ENCODE measurements around the gene PLTP.

The PLTP gene

GRCh38 chr20:45848969-45849582 lies 62.9 kb downstream of the PLTP start:
- no peak overlapping the region for H2AFZ ChIP-seq
- peaks cover 12% of the 10 kb centered on the region for H3K79me2 ChIP-seq
- H3K9ac ChIP-seq = no peak overlapping the region
- H3K4me1 ChIP-seq = no peaks in the 10 kb centered on the region
- H3K27ac ChIP-seq = no peak overlapping the region
- no peaks in the 10 kb centered on the region for H3K36me3 ChIP-seq (ENCODE audit: control insufficient read depth, insufficient read depth, low read length)
- H3K4me2 ChIP-seq (ENCODE audit: low read length) = no peak overlapping the region
- no peaks in the 10 kb centered on the region for H3K27me3 ChIP-seq (ENCODE audit: control insufficient read depth, insufficient read depth, low read length)
- TF ChIP-seq, protein P1, sequence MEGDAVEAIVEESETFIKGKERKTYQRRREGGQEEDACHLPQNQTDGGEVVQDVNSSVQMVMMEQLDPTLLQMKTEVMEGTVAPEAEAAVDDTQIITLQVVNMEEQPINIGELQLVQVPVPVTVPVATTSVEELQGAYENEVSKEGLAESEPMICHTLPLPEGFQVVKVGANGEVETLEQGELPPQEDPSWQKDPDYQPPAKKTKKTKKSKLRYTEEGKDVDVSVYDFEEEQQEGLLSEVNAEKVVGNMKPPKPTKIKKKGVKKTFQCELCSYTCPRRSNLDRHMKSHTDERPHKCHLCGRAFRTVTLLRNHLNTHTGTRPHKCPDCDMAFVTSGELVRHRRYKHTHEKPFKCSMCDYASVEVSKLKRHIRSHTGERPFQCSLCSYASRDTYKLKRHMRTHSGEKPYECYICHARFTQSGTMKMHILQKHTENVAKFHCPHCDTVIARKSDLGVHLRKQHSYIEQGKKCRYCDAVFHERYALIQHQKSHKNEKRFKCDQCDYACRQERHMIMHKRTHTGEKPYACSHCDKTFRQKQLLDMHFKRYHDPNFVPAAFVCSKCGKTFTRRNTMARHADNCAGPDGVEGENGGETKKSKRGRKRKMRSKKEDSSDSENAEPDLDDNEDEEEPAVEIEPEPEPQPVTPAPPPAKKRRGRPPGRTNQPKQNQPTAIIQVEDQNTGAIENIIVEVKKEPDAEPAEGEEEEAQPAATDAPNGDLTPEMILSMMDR (IDR thresholded peaks at IDR 0.05) = no peak
- H3K4me3 ChIP-seq (ENCODE audit: low read depth, low read length) = no peak overlapping the region
- H3K9me3 ChIP-seq (ENCODE audit: control insufficient read depth, low read length) = no peaks in the 10 kb centered on the region
